HUES48 (cell line): ENCODE results near the gene GRK2.
A peak's percentile ranks its signal among the peaks of the same experiment; 100 is the strongest.

Experiments used
- H3K27ac ChIP-seq: one replicate; pipeline ENCODE4 v1.7.0; 2013; ENCODE audit warnings: low read depth, low read length, inconsistent platforms
- H3K27me3 ChIP-seq: 2 replicates; pipeline ENCODE4 v1.6.1; 2013; ENCODE audit warnings: mild to moderate bottlenecking, low read length; ENCODE audit not compliant: control insufficient read depth, insufficient read depth
- H3K36me3 ChIP-seq: 2 replicates; pipeline ENCODE4 v1.6.1; 2013; ENCODE audit warnings: low read length; ENCODE audit not compliant: control insufficient read depth, insufficient read depth
- H3K4me1 ChIP-seq: 2 replicates; pipeline ENCODE4 v1.6.1; 2013; ENCODE audit warnings: mild to moderate bottlenecking, low read length; ENCODE audit not compliant: control insufficient read depth, insufficient read depth
- H3K4me3 ChIP-seq: 2 replicates; pipeline ENCODE4 v1.5.1; 2013; ENCODE audit warnings: mild to moderate bottlenecking, low read depth, low read length
- H3K9ac ChIP-seq: 2 replicates; pipeline ENCODE4 v1.6.1; 2013; ENCODE audit warnings: mild to moderate bottlenecking, low read depth, low read length, moderate library complexity
- H3K9me3 ChIP-seq: 2 replicates; pipeline ENCODE4 v1.6.1; 2013; ENCODE audit warnings: low read length; ENCODE audit not compliant: control insufficient read depth, insufficient read depth

Gene GRK2

DNA sequence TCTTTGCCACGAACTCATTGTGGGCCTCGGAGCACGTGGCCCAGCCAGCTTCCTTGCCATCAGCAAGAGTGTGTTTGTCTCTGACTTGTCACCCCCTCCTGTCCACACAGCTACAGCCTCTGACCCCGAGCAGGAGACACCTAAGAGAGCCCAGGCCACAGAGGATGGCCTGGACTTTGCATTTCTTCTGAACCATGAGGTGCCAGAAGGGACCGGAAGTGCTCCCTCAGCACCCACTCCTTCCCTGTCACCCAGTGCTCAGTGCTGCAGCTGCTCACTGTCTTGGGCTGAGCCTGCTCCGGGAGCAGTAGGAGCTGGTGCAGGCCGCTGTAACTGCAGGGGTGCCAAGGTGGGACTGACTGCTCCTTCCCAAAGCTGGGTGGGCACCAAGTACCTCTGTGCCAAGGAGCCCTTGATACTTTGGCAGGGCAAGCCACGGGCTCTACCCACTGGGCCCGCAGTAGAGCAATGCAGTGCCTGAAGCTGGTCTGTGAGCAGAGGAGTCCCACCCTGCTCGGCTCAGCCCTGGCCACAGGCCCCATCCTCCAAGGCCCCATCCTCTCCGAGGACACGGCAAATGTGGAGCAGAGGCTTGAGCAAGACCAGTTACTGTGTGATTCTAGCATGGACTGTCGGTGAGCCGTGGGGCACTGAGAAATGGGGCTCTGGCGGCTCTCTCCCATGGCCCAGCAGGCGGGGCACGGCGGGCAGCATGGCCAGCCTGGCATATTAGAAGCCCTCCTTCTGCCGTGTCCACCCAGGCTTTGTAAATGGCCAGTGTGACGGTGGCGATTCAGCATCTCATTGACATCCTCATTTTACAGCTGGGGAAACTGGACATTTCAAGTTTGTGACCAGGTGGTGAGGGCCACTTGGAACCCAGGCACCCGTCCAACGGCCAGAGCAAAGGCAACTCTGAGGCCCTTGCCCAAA is 6.3 kb downstream of the GRK2 start:
- H3K36me3 ChIP-seq, result peaks cover 17% of the 10 kb centered on the region
- no peak overlapping the region for H3K27ac ChIP-seq
- no peak overlapping the region for H3K4me3 ChIP-seq
- no peaks in the 10 kb centered on the region for H3K27me3 ChIP-seq
- no peak overlapping the region for H3K9ac ChIP-seq
- peaks cover 33% of the 10 kb centered on the region for H3K4me1 ChIP-seq
- H3K9me3 ChIP-seq, result no peaks in the 10 kb centered on the region

DNA sequence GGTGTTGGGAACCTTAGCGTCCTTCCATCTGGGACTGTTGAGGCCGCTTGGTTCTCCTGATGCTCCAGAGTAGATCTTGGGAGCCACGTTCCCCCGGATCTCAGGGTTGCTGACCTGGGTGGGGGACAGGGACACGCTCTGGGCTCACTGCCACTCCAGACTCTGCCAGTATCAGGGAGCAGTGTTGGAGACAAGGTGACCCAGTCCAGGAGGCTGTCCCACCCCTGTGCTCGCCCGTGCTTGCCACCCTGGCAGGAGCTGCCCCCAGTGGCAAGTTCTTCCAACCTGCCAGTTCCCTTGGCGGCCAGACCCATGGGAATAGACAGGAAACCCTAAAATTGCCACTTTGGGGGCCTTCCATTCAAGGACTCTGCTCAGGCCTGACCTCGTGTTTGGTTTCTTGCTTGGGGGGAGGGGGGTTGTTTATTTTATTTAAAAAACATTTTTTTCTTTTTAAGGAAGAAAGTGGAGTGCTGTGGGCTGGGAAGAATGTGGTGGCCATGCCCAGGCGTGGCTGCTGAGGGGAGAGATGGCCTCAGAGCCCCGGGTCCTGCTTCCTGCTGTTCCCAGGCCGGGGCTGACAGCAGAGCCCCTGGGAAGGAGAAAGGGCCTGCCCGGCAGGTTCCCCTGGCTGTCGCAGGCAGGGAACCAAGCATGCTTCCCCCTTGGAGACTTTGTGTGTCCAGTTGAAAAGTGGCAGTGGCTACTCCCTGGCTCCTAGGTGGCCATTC is 7.2 kb downstream of the GRK2 start:
- H3K27ac ChIP-seq, result no peak overlapping the region
- H3K4me1 ChIP-seq, result peaks cover 34% of the 10 kb centered on the region

DNA sequence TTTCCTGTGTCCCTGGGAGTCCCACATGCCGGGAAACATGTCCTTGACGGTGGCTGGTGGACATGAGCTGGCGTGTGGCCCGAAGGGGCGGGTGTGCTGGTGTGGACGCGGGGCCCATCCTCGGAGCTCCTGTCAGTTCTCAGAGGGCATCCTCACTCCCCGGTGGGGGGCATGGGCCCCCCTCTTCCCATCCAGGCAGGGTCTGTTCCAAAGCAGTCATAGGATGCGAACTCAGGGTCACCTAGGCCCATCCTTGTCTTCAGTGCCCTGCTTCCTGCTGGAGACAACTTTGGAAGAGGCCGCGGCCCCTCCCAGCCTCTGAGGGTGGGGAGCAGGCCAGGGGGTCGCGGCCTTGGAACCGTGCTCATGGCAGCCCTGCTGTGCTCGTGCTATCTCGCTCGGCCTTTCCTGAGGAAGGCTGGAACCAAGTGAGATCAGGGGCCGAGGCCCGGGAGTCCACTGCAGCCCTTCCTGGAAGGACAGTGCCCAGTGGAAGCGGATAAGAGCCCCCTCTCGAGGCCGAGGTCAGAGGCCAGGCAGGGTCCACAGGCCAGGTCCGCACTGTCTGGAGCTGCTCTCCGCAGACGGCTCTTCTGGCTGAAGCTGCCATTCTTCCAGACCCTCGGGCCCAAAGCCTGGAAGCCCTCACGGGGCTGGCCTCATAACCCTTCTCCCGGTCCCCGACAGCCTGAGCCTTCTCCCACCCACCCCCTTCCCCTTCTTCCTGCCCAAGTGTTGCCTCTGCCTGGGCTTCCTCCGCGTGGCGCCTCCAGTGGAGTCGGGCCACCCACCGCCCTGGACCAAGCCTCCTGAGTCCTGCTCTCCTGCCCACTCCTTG is 8.7 kb downstream of the GRK2 start:
- Histone ChIP-seq H3K4me1 (peaks cover 26% of the 10 kb centered on the region), H3K27me3 (no peaks in the 10 kb centered on the region), H3K9me3 (no peaks in the 10 kb centered on the region), H3K9ac (no peak overlapping the region), H3K4me3 (no peak overlapping the region), H3K36me3 (peaks cover 17% of the 10 kb centered on the region), H3K27ac (no peak overlapping the region)

More for the DNA sequence above, 7.2 kb downstream of the GRK2 start:
- Histone ChIP-seq H3K9me3 (no peaks in the 10 kb centered on the region), H3K27me3 (no peaks in the 10 kb centered on the region), H3K9ac (no peak overlapping the region), H3K36me3 (peaks cover 9% of the 10 kb centered on the region), H3K4me3 (no peak overlapping the region)

DNA sequence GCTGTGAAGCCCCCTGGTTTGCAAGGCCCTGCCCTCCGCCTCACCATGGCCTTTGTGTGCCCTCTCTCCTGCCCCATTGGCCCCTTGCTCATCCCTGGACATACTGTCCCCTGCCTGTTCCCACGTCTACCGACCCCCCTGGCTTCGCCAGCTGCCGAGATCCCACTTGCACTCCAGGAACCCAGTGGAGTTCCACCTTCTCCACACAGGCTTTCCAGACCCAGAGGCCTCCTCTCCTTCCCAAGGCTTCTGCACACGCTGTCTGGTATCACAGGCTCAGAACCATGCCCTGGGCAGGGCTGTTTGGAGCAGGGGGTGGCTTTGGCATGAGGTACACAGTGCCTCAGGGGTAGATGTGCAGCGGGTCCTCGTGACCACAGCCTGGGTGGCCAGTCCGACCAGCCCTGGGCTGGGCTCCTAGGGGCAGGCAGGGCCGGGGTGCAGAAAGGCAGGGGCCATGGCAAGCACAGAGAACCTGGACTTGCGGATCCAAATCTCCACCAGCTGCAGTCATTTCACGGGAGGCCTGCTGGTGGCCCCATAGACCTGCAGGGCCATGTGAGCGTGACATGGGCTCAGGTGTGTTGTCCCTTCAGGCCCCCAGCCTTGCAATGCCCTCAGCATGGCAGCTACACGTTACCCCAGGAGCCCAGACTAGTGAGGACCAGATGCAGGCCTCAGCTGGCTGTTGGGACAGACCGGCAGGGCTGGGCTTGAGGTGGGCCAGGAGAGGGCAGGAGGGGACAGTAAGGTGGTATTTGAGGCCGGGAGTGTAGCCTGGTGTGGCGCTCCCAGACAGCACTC is 9.5 kb downstream of the GRK2 start:
- no peak overlapping the region for H3K27ac ChIP-seq
- no peaks in the 10 kb centered on the region for H3K27me3 ChIP-seq
- H3K4me3 ChIP-seq, result no peak overlapping the region
- H3K9ac ChIP-seq, result no peak overlapping the region
- H3K4me1 ChIP-seq, result peaks cover 18% of the 10 kb centered on the region
- no peaks in the 10 kb centered on the region for H3K9me3 ChIP-seq
- H3K36me3 ChIP-seq, result peaks cover 25% of the 10 kb centered on the region

DNA sequence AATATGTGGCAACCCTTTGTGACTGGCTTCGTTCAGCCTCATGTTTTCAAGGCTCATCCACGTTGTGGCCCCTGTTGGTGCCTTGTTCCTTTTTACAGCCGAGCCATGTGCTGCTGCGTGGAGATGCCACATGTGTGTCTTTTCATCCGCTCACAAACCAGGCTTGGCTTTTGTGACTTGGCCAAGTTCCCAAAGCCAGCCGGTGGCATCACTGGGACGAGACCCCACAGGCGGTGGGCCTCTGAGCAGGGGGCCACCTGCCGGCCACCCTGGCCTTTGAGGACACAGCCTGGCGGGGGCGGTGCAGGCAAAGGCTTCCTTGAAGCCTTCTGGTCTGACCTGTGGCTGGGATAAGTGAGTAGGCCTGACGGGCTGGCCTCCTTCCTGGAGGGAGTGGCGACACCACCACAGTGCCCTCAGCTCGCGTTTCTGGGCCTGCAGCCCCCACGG is 10.5 kb downstream of the GRK2 start:
- H3K36me3 ChIP-seq, result peaks cover 34% of the 10 kb centered on the region
- H3K4me3 ChIP-seq, result no peak overlapping the region

DNA sequence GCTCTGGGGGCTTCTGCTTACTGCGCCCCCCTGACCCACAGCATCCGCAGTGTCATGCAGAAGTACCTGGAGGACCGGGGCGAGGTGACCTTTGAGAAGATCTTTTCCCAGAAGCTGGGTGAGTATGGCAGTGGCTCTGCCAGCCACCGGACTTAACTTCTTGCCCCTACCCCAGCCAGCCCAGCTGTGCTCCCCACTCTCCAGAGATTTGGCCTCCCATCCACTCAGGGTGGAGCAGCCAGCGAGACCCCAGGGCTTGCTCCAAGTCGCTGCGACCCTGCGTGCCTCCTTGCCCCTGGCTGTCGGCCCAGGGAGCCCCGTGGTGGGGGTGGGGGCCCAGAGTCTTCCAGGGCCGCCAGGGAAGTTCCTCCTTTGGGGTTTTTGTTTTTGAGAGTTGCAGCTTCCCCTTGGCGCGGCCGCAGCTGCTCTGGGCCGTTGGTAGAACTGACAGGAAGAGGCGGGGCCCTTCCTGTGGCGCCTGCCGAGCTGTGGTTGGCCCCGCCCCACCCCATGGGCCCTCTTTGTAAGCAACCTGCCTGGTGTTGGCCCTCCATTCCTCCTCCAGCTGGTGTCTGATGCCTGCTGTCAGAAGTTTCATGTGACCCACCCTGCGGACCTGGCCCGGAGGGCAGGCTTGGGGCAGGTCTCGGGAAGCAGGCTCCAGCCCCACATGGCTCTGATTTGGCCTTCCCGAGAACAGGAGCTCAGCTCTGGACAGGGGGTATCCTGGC is 11.1 kb downstream of the GRK2 start:
- Histone ChIP-seq H3K27me3 (no peaks in the 10 kb centered on the region), H3K4me1 (peaks cover 12% of the 10 kb centered on the region), H3K27ac (peak overlapping the region; percentile 79), H3K9ac (peak overlapping the region; percentile 22; the same call in 1 of the 2 replicates), H3K4me3 (no peak overlapping the region), H3K36me3 (peaks cover 39% of the 10 kb centered on the region), H3K9me3 (no peaks in the 10 kb centered on the region)

More for the DNA sequence above, 10.5 kb downstream of the GRK2 start:
- no peaks in the 10 kb centered on the region for H3K9me3 ChIP-seq
- H3K27me3 ChIP-seq, result no peaks in the 10 kb centered on the region
- peaks cover 12% of the 10 kb centered on the region for H3K4me1 ChIP-seq
- H3K9ac ChIP-seq, result peak overlapping the region; percentile 22; the same call in 1 of the 2 replicates
- peak overlapping the region; percentile 79 for H3K27ac ChIP-seq

DNA sequence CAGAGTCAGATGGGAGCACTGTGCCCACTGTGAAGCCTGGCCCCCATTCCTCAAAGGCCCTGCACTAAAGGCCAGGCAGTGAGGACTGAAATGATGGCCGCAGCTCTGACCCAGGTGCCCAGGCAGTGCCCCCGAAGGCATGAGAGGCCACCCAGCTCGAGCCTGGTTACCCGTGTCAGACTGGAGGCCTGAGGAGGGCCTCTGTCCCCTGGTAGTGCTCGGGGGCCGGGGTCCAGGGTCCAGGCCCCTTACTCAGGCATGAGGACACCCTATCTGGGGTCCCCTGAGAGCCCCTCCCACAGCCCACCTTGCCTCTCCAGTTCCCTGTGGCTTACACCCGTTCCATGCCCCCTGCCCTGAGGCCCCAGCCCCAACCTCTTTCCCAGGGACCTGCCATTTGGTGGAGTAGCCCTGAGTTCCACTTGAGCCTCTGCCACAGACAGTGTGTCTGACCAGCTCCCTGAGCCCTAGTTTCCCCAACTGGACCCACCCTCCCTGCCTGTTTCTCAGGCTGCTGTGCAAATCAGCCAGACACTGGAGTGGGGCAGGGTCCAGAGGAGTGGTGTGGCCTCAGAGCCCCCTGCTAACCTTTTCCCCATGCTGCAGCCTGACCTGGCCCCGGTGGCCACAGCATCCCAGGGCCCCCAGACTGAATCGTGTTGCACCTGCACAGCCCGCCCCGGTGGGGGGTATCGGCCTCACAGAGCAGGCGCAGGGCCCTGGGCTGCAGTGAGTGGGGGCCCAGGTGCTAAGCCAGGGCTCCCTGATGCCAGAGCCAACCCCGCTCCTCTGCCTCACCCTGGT is 12.1 kb downstream of the GRK2 start:
- Histone ChIP-seq H3K4me3 (no peak overlapping the region), H3K9me3 (no peaks in the 10 kb centered on the region), H3K9ac (no peak overlapping the region), H3K27me3 (no peaks in the 10 kb centered on the region), H3K27ac (no peak overlapping the region), H3K4me1 (peaks cover 12% of the 10 kb centered on the region), H3K36me3 (peaks cover 45% of the 10 kb centered on the region)

DNA sequence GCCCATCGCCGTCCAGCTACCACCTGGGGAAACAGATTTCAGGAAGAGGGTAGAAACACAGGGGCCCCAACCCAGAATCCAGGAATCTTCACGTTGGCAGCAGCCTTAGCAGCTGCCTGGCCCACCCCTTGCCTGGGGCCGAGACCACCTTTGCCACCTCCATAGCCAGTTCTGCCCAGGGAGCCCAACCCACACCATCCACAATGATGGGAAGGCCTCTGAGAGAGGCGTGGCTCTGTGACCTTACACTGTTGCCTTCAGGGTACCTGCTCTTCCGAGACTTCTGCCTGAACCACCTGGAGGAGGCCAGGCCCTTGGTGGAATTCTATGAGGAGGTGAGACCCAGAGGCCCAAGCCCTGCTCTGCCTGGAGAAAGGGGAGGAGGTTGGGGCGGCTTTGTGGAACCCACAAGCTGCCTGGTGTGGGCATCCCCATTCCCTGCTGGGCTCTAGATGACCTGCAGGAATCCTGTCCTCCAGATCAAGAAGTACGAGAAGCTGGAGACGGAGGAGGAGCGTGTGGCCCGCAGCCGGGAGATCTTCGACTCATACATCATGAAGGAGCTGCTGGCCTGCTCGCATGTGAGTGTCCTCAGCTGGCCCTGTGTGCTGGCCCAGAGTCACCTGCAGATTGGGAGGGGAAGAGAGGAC is 12.8 kb downstream of the GRK2 start:
- Histone ChIP-seq H3K4me1 (peaks cover 12% of the 10 kb centered on the region), H3K36me3 (peaks cover 53% of the 10 kb centered on the region), H3K4me3 (no peak overlapping the region), H3K9ac (no peak overlapping the region), H3K9me3 (no peaks in the 10 kb centered on the region), H3K27me3 (no peaks in the 10 kb centered on the region), H3K27ac (no peak overlapping the region)
